GM19193 (cell line): ENCODE measurements around the gene KIAA1958.

ENCODE experiments used
- POLR2A ChIP-seq: IDR thresholded peaks from 4 replicates; pipeline ENCODE4 v1.6.1; 2011; ENCODE audit not compliant: insufficient read depth, insufficient read length; ENCODE audit errors: extremely low read depth

The KIAA1958 gene

DNA sequence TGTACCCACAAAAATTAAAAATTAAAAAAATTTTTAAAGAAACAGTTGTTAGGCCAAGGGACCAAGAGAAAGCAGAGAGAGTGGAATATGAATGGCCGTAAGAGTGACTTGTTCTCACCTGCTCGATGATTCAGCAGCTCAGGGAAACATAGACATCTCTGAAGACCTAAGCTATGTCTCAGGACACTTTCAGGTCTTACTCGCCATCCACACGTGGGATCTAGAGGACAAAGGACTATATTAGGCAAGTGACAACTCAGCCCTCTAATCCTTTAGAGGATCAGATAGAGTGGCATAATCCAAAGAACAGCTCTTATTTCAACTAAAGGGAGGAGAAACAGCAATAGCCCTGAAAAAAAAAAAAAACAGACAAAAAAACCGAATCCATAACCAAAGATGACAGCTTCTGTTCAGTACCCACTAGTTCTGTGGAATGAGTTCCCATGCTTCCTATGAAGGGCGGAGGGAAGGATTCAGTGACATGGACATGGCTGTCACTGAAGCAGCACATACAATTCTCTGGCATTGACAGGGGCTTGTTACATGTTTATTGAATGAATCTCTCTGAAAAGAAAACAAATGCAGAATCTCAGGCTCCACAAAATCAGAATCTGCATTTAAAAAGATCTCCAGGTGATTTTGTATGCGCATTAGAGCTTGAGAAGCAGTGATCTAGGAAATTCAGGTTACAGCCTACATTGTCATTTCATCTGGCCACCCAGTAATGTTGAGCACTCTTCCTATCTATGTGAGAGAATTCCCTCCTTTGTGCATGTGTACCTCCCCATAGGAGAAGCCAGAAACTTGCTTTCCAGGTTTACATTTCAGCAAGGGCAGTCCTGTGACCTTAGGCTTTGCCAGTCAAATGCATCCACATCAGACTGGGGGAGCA is 96.0 kb downstream of the KIAA1958 start:
- TF ChIP-seq POLR2A = no peak

DNA sequence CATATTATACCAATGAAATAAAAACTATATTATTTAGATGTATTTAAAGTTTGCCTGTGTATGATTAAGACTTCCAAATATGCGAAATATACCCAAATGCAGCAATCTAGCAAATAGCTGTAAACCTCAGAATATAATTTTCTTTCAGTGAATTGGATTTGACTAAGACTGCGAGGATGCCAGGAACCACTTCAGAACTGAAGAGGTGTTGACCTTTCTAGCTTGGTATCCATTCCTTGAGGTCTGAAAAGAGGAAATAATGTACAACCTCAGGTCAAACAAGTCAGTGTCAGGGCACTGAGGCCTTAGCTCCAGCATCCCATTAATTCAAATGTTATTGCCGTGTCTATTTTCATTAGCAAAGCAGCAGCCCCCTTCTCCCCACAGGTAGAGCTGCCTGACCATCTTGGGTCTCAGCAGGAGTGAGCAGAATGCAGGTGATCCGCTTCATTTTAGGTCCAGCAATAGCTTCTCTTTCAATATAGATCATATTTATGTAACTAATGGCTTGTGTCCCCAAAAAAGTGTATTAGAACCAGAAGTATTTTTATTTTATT is 100.0 kb downstream of the KIAA1958 start:
- TF ChIP-seq POLR2A = no peak

DNA sequence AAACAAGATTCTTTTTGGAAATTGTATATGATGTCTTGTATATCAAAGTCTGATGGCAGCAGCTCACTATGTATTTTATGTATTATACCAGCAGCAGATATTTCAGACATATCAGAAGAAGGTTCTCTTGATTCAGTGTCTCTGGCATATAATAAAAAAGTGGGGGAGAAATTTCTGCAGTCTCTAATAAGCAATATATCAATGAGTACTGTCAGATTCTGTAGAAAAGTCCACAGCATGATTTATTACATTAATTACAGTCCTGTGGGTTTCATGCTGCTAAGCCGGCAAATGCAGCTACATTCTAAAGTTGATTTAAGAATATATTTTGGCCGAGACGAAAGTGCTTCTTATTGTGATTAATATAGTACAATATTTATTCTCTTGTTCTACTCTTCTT is 113.1 kb downstream of the KIAA1958 start:
- TF ChIP-seq POLR2A = no peak

DNA sequence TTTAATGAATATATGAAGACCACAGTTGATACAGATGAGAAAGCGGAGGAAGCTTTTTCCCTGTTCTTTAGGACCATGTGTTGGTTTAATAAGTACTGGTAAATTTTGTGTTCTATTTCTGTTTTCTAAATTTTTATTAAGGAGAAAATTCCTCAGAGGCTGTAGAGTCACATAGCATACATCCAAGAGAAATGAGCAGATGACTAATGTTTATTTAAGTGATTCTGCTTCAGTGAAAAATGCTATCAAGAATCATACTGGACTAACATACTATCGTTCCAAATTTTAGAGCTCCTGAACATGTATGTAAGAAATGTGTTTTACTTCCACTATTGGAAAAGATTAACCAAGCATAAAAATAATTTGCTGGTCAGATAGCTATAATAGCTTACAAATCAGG is 115.0 kb downstream of the KIAA1958 start:
- no peak for TF ChIP-seq POLR2A

DNA sequence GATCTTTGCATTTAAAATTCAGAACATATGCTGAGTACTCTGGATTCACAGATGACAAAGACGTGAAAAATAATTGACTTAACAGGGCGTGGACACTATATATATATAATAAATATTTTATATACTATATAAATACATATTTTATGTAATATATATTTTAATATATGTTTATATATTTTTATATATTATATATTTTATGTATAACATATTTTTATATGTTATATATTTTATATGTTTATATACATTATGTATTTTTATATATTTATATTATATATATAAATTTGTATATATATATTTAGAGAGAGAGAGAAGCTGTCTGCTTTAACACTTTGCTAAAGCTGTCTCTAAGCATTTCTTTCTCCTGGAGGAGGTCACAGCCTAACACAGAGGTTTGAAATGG is 118.2 kb downstream of the KIAA1958 start:
- no peak for TF ChIP-seq POLR2A

DNA sequence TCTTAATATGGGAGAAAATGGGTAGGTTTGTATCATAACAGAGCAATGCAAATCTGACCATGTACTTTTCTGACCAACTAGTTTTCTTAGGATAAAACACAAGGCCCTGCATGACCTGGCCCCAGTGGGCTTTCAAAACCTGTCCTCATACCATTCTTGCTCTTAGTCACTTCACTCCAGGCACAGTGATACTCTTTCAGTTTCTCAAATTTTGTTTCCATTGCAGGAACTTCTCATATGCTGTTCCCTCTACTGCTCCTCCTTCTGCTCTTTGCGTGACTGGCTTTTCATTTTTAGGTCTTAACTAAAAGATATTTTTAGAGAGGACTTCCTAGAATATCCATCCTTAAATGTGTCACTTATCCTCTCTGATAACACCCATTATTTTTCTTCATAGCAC is 118.9 kb downstream of the KIAA1958 start:
- TF ChIP-seq POLR2A = no peak

DNA sequence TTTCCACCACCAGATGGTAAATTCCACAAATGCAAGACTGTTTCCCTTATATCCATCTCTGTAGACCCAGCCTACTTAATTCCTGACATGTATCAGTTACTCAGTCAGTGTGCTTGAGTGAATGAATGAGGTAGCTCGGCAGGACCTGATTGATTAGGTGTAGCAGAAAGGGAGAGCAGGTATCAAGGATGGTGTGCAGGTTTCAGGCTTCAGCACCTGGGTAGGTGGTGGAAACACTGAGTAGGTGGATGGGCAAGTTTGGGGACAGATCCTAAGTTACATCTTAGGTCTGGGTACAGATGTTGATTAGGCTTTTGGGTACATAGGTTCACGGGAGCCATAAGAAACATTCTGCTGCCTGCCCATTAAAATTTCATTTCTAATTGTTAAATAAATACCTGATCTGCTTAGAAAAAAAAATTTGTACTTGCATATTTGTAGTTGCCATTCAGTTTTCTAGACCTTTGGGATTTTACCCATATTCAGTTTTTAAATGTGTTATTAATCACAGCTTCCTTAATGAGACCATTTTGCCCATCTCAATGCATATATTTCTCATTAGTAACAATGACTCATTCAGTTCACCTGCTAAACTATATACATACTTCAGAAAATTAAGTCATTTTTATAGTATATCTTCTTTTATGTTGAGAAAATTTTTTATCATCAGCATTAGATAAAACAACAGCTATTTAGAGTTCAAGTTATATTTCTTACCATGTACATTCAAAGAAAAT is 119.5 kb downstream of the KIAA1958 start:
- no peak for TF ChIP-seq POLR2A

DNA sequence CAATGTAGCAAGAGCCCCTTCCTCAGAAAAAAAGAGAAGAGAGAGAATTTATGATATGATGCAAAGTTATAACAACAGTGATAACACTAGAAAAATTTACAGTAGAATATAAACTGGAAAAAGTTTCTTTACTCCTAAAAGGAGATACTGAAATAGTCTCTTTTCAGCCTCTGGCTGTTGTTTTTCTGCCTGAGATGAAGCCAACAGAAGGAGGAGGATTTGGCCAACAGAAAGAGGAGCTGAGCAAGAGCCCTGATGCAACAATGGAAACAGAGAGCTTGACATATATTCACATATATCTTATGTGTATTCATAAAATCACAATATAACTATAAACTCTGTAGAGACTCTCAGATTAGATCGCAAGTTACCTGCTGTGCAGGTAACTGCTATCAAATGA is 122.2 kb downstream of the KIAA1958 start:
- no peak for TF ChIP-seq POLR2A

DNA sequence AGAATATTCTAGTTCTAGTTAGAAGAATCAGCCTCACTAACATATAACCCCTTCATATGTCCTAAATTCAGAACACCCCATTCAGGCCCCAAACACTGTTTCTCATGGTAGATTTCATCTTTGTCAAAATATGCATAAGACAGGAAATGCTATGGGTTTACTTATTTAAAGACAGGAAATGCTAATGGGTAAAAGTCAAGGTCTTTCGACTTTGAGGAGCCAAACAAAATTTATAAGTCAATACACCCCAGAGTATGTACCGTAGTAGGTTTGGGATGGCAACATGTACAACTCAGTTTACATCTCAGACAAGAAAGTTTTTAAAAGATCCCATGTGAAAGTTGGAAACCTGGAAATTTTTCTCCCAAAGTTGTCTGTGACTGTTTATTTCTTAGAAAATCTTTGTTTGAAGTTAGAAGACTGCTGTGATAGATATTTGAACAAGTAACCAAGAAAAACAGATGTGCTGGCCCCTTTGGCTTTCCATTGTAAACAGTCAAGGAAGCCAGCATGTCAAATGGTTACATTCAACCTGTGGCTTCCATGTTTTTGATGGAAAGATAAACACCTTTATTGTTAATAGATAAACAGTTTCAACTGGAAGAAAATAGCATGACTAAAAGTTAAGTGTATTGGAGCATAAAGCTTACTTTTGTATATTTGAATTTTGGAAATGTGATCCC is 129.1 kb downstream of the KIAA1958 start:
- no peak for TF ChIP-seq POLR2A

DNA sequence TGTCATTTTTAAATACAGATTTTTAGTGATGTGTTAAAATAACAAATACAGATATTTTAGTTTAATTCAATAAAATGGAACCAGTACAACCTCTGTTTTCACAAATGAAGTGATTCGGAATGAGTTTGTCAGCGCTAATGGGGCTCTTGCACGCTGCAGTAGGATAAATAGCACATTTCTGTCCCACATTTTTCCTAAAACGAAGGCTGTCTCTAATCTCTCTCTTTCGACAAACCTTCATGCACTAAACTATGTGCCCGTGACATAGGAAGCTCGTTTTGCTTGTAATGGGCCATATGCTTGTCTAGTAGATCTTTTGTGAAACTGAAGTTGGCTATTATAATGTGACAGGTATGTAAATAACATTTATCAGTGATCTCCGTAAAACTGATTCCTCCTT is 130.7 kb downstream of the KIAA1958 start:
- no peak for TF ChIP-seq POLR2A

DNA sequence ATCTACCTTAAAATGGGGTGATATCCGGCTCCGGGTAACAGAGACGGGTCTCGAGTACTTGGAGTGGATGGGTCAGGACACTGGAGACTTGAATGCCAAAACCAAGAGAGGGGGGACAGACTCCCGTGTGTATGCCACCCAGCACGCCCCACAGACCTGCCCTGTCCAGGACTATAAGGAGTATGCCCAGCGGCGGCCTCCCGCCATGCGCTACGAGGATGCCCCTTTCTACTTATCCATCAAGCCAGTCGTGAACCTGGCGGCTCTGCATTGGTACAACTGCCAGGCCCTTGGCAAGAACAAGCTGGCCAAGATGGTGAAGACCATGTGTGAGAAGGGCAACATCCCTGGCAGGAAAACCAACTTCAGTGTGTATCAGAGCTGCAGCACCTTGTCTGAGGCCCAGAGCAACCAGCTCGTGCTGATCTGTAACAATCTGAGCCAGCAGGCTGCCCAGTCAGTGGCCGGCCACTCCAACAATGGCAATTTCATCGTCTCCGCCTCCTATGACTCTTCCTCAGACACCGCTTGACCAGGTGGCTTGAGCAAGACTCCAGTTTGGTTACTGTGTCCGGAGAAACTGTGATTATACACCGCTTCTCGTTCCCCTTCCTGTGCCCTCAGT is 131.9 kb downstream of the KIAA1958 start:
- no peak for TF ChIP-seq POLR2A

DNA sequence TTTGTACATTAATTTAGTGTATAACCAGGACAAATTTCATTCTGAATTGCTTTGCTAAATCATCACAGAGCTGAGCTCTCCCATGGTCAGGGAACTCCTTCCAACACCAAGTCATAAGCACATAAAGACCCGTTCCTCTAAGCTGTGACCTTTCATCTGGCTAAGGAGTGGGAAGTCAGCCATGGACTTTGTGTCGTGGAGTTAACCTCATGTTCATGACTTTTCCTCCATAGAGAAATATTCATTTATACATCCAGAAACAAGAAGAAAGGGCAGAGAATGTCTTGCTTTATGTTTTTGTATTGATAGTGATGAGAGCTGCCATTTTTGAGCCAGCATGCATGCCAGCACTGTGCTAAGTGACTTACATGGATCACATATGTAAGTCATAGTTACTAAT is 133.8 kb downstream of the KIAA1958 start:
- no peak for TF ChIP-seq POLR2A

DNA sequence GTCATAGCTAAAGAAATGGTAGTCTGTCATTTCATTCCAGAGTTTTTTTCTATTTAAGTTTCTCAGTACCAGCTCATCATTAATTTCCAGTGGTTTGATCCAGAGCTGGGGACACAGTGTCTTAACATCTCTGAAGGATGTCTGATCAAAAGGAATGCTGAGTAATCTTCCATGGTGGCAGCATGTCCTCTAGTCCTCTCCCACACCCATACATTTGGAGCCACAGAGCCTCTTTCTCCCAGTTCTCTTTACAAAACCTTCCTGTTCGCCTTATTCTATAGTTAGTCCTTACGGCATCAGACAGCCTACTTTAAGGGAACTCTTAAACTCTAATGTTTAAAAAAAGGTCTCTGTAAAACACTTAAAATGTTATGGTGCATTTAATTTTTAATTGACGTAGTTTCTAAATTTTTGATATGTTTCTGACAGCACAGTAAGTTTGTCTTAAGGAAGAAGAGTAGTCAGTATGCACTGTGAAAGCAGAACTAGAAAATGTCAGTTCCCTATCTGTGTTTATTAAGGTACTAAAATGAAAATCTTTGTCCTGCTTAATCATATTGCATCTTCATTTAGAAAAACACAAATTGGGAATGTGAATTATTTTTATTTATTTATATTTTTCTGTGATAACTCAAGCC is 134.5 kb downstream of the KIAA1958 start:
- TF ChIP-seq POLR2A = no peak

DNA sequence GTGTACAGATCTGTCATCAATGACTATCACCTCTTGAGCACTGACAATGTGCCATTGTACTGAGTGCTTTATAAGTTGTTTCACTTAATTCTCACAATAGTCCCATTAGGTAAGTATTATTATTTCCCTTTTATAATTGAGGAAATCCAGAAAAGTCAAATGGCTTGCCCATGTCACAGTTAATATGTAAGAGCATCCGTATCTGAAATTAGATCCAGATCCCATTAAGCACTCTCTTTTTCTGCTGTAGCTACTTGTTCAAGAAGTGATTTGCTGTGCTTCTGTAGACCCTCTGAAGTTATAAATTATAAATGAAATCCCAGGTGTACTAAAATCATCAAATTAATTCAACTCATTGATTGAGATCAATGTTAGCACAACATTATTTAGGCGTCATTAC is 136.6 kb downstream of the KIAA1958 start:
- TF ChIP-seq POLR2A = no peak

DNA sequence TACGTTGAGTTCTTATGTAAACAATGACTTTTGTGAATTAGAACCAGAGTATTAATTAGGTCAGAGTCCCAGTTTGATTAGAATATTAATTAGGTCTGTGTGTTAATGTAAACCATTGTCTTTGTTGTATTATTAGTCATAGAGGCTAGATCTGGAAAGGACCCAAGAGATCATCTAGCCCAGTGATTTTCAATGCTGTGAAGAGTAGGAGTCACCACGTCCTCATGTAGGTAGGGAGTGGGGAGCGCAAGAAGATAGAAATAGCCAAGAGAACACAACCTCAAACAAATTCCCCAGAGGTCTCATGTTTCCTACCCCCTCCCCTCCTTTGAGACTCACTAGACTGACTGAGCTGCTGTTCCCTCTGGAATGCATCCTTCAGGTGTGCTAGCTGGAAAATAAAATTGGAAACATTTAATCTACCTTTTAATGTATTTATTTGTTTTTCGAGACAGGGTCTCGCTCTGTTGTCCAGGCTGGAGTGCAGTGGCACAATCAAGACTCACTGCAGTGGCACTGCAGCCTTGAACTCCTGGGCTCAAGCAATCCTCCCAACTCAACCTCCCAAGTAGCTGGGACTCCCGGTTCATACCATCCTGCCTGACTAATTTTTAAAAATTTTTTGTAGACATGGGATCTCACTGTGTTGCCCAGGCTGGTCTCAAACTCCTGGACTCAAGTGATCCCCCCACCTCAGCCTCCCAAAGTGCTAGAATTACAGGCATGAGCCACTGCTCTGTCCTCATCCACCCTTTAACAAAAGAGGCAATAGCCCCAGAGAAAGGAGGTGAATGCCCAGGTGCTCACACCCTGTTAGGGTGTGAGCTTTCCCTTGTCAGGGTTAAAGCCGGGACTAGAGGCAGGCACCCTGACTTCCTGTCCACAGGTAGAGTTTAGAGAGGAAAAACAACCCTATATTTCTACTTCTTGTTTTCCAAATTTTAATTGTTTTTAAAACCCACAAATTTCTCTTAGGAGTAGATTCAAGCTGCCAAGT is 138.4 kb downstream of the KIAA1958 start:
- no peak for TF ChIP-seq POLR2A
